Posterior cingulate gyrus (tissue), 11 donors: ENCODE measurements around the gene C6orf15.

Source experiments
- DNase-seq, 10 donors: peaks; one replicate each; pipeline versions ENCODE4 v3.0.0 to v3.0.0-alpha.2; 2020 to 2021; ENCODE audit warnings: mixed read lengths in 3 of 10
- intact Hi-C: fragments of 100-400 bp; cut with DNase I; formaldehyde crosslinking; loops from one replicate; pipeline ENCODE4 v1.15.1; 2023

The C6orf15 gene

GRCh38 chr6:31113861-31114540, 1.6 kb upstream of the C6orf15 start:
- DNase-seq, result peak in 2 of 10 donors; percentile 59 to 86
- intact Hi-C loops, result no loop called here

- peak in 2 of 10 donors; percentile 49 to 79 for DNase-seq
- intact Hi-C loops, result no loop called here
These were observed 663 bp downstream of the C6orf15 start for GRCh38 chr6:31111712-31112111.

- intact Hi-C loops, result no loop called here
- DNase-seq, result peak in 2 of 10 donors; percentile 30 to 53
These were observed 1.4 kb downstream of the C6orf15 start for GRCh38 chr6:31110825-31111582.

DNA sequence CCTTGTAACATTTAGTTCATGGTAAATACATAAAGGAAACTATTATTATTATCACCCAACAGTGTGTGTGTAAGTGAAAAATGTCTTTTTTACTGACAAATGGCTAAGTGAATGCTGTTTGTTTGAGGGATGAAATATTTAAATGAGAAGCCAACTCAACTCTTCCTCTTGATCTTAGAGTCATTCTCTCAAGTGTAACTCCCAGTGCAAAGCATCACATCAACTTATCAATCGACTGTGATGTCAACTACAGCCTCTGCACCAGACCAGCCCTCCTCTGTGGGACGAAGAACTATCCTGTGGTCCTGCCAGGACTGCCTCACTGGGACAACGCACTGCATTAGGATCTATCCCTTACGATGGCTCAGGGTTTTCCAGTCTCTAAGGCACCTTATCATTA, 5.3 kb downstream of the C6orf15 start:
- no peak for DNase-seq
- intact Hi-C loops, result no loop called here

GRCh38 chr6:31103136-31103535, 9.2 kb downstream of the C6orf15 start:
- intact Hi-C loops, result no loop called here

DNA sequence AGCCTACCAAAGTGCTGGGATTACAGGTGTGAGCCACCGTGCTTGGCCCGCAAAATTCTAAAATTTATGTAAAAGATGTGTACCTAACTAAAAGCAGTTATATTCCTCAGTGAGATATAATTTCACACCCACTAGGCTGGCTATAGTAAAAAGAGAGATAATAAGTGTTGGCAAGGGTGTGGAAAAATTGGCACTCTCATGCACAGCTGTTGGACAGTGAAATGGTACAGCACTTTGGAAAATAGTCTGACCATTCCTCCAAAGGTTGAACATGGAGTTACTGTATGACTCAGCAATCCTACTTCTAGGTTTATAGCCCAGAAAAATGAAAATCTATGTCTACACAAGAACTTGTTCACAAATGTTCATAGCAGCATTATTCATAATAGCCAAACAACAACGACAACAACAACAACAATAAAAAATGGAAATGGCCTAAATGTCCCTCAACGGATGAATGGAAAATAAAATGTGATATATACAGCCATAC, 13.9 kb downstream of the C6orf15 start:
- intact Hi-C loops, result no loop called here
- no peak for DNase-seq

More at GRCh38 chr6:31103136-31103535, 9.2 kb downstream of the C6orf15 start:
- peak in 1 of 10 donors; percentile 34 for DNase-seq

GRCh38 chr6:31096656-31097055, 15.7 kb downstream of the C6orf15 start:
- intact Hi-C loops, result no loop called here
- DNase-seq, result peak in 1 of 10 donors; percentile 22

GRCh38 chr6:31096215-31096614, 16.2 kb downstream of the C6orf15 start:
- intact Hi-C loops, result no loop called here
- no peak for DNase-seq

DNA sequence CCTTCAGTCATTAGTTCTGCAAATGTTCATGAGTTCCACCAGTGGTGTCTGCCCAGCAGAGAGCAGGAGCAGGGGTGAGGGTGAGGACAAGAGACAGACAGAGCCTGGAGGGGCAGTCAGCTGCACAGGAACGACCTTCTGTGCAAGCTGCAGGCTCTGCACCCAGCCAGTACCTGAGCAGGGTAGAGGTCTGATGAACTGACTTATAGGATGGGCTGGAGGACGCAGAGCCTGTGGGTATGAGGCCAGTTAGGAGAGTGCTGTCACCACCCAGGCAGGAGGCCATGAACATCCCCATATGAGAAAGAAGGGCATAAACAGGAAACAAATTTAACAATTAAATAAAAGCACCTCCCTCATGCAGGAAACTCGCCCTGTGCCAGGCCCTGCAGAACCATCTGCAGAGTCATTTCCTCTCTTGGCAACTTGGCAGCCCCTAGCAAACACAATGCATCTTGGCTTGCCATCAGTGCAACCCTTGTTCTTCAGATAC, 17.9 kb downstream of the C6orf15 start:
- intact Hi-C loops, result no loop called here
- DNase-seq, result no peak

DNA sequence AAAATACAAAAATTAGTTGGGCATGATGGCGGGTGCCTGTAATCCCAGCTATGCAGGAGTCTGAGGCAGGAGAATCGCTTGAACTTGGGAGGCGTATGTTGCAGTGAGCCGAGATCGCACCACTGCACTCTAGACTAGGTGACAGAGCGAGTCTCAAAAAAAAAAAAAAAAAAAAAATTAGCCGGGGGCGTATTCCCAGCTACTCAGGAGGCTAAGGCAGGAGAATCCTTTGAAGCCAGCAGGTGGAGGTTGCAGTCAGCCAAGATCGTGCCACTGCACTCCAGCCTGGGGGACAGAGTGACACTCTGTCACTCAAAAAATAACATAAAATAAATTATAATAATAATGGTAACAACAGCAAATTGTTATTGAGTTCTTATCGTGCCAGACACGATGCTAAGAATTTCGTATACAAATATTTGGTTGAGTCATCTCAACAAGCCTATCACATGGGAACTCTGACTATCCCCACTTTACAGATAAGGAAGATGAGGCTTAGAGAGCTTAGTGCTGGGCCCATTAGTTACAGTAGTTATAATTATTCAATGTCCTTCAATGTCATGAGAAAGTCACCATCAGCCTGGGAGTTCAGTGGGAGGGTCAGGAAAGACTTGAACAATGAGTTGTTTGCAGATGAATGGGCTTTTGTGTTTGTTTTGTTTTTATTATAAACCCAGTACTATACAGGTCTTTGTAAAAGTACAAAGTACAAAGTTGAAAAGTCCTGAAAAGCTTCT, 19.4 kb downstream of the C6orf15 start:
- DNase-seq, result no peak
- intact Hi-C loops, result no loop called here

DNA sequence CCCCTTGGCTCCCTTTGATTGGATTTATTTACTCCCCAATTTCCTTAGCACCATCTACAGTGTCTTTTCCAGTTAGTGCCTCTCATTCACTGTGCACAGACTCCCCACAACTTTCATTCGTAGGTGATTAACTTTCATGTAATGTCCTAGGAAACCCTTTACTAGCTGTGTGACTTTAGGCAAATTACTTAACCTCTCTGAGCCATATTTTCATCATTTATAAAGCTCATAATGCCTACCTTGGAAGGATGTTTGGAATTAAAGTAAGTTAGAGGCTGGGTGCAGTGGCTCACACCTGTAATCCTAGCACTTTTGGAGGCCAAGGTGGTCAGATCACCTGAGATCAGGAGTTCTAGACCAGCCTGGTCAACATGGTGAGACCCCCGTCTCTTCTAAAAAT, 20.1 kb downstream of the C6orf15 start:
- intact Hi-C loops, result no loop called here
- no peak for DNase-seq

DNA sequence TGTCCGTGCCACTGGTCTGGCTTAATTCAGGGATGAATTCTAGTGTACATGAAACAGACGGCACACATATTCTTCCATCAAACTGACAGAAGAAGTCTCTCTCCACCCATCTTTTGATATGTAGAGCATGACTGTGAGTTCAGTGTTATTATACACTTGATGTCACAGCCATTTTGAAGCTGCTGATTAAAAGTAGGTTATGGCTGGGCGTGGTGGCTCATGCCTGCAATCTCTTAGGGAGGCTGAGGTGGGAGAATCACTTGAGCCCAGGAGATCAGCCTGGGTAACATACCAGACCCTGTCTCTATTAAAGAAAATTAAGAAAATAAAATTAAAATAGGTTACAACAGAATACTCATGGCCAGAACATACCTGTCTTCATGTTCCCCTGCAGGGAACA, 20.7 kb downstream of the C6orf15 start:
- intact Hi-C loops, result no loop called here
- no peak for DNase-seq

GRCh38 chr6:31090973-31091364, 21.4 kb downstream of the C6orf15 start:
- no peak for DNase-seq
- intact Hi-C loops, result no loop called here

- intact Hi-C loops, result no loop called here
These were observed 22.0 kb downstream of the C6orf15 start for GRCh38 chr6:31090275-31090972.

DNA sequence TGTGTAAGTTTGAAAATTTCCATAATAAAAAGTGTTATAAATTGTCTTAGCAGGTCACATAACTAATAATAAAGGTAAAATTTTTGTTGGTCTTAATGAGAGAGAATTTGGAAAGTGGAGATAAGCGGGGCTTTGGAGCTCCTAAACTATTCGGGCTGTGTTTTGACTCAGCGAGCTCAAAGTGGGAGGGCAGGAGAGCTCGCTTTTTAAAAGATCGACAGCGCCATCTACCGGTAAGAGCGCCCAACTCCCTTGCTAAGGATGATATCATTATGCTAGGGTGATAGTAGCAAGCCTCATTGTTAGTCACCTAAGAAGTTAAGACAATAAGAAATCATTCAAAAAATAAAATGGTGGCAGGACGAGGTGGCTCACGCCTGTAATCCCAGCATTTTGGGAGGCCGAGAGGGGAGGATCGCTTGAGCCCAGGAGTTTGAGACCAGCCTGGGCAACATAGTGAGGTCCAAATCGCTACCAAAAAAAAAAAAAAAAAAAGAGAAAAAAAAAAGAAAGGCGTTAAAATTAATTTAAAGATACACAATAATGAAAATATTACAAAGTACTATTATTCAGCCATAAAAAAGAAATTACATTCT, 24.8 kb downstream of the C6orf15 start:
- DNase-seq, result peak; percentile 61 to 95 (median 87)
- intact Hi-C loops, result loop anchor here (2.0 to 10.0 kb wide), 5 partner anchors 31 to 409 kb away; partner anchors contain the start of genes FLOT1 and IER3

More at GRCh38 chr6:31090275-31090972, 22.0 kb downstream of the C6orf15 start:
- DNase-seq, result no peak

- DNase-seq, result no peak
- intact Hi-C loops, result loop anchor here (2.0 to 10.0 kb wide), 5 partner anchors 30 to 408 kb away; partner anchors contain the start of genes FLOT1 and IER3
These were observed 25.5 kb downstream of the C6orf15 start for GRCh38 chr6:31086788-31087440.

GRCh38 chr6:31083742-31084354, 28.5 kb downstream of the C6orf15 start:
- intact Hi-C loops, result loop anchor here (10.0 kb wide), 1 partner anchor 339 kb away; the partner anchor contains the start of genes FLOT1 and IER3
- DNase-seq, result peak in 2 of 10 donors; percentile 38 to 77

DNA sequence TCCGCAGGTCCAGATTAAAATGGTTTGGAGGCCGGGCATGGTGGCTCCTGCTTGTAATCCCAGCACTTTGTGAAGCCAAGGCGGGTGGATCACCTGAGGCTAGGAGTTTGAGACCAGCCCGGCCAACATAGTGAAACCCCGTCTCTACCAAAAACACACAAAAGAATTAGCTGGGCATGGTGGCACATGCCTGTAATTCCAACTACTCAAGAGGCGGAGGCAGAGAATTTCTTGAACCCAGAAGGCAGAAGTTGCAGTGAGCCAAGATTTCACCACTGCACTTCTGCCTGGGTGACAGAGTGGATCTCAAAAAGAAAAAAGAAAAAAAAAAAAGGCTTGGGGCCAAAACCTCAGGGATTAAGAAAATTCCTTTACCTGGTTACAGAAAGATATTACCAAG, 30.5 kb downstream of the C6orf15 start:
- no peak for DNase-seq
- intact Hi-C loops, result loop anchor here (10.0 kb wide), 1 partner anchor 337 kb away; the partner anchor contains the start of genes FLOT1 and IER3
